Endothelial cell of umbilical vein (primary cell): ENCODE measurements around the gene NOS2. TPM values are rescaled to one million over a fixed set of nuclear protein-coding genes. Genes with fewer than 3 reads are reported as not detected.
A peak's percentile ranks its signal among the peaks of the same experiment; 100 is the strongest.

ENCODE experiments used
- Bru-seq: library from RNA; stranded (reverse); fragments of 400-500 nt; gene quantifications from one replicate; lab custom pipeline; 2021; lab: Mats Ljungman, UMichigan
- BruChase-seq, 2 experiments: library from RNA; stranded (reverse); fragments of 400-500 nt; gene quantifications; one replicate each; lab custom pipeline; 2021; lab: Mats Ljungman, UMichigan
- BruUV-seq: library from RNA; stranded (reverse); fragments of 400-500 nt; replicated peaks from 2 replicates; lab custom pipeline; 2021; lab: Mats Ljungman, UMichigan
- CTCF ChIA-PET: fragments of 300-600, 350-600 bp; sonication (Branson Sonifier 250); formaldehyde crosslinking; loops from one replicate; lab custom pipeline; 2021; ENCODE audit warnings: antibody characterized with exemption, inconsistent platforms; lab: Charles Lee
- POLR2A ChIA-PET: fragments of 300-600, 350-600 bp; sonication (Branson Sonifier 250); formaldehyde crosslinking; loops from one replicate; lab custom pipeline; 2021; ENCODE audit warnings: antibody characterized with exemption, inconsistent platforms; lab: Charles Lee
- DNase-seq: peaks from one replicate; pipeline ENCODE4 v3.0.0-alpha.2; 2011; ENCODE audit warnings: low read depth, low spot score
- FAIRE-seq: peaks from 2 replicates; lab custom pipeline; 2011; peaks lifted over from hg19 to GRCh38; lab: Jason Lieb, UNC
- H2AFZ ChIP-seq: 2 replicates; pipeline ENCODE4 v1.6.0; 2012; ENCODE audit warnings: low read depth, low read length, control low read depth, inconsistent platforms
- H3K27ac ChIP-seq: 2 replicates; pipeline ENCODE4 v1.5.1; 2011; ENCODE audit warnings: low read depth, mild to moderate bottlenecking, control low read depth, low read length, moderate library complexity; ENCODE audit not compliant: insufficient read depth
- H3K27me3 ChIP-seq, 2 experiments: 2 replicates each; pipeline versions ENCODE4 v1.6.0 to v1.6.1; 2011; ENCODE audit warnings: low read length in 2 of 2, mixed read lengths in 1 of 2; ENCODE audit not compliant: control insufficient read depth in 2 of 2, insufficient read depth in 2 of 2
- H3K36me3 ChIP-seq, 2 experiments: 2 replicates in 1 of 2; 3 replicates in 1 of 2; pipeline ENCODE4 v1.5.1; 2011; ENCODE audit warnings: low read length in 2 of 2, mild to moderate bottlenecking in 1 of 2, moderate library complexity in 1 of 2; ENCODE audit not compliant: control insufficient read depth in 2 of 2, insufficient read depth in 2 of 2; ENCODE audit errors: extremely low read depth in 1 of 2
- H3K4me1 ChIP-seq: 3 replicates; pipeline ENCODE4 v1.5.1; 2011; ENCODE audit warnings: mild to moderate bottlenecking, low read length; ENCODE audit not compliant: control insufficient read depth, insufficient read depth; ENCODE audit errors: extremely low read depth
- H3K4me2 ChIP-seq: 2 replicates; pipeline ENCODE4 v1.6.1; 2011; ENCODE audit warnings: low read length, control low read depth, mixed read lengths; ENCODE audit not compliant: insufficient read depth
- H3K4me3 ChIP-seq, 3 experiments: fragments of 200-600 bp in 1 of 3; sonication (generic), shearing (Covaris generic) in 1 of 3; replicated peaks in 1 of 3; 2 replicates each; pipeline ENCODE4 v1.5.1; 2011 to 2016; ENCODE audit warnings: control low read depth in 3 of 3, low read length in 3 of 3, mild to moderate bottlenecking in 2 of 3, inconsistent platforms in 1 of 3, low read depth in 1 of 3, moderate library complexity in 1 of 3; ENCODE audit not compliant: insufficient read depth in 1 of 3
- H3K79me2 ChIP-seq: 2 replicates; pipeline ENCODE4 v1.6.0; 2012; ENCODE audit warnings: low read length, inconsistent platforms; ENCODE audit not compliant: control insufficient read depth, insufficient read depth
- H3K9ac ChIP-seq: replicated peaks from 2 replicates; pipeline ENCODE3; 2011; ENCODE audit warnings: low read length, control low read depth; ENCODE audit not compliant: insufficient read depth; ENCODE audit errors: extremely low read depth
- H3K9me1 ChIP-seq: replicated peaks from 3 replicates; pipeline ENCODE4 v1.6.0; 2011; ENCODE audit warnings: mild to moderate bottlenecking, low read length; ENCODE audit not compliant: control insufficient read depth, insufficient read depth; ENCODE audit errors: extremely low read depth
- H3K9me3 ChIP-seq: replicated peaks from 2 replicates; pipeline ENCODE4 v1.5.1; 2012; ENCODE audit warnings: low read length, inconsistent platforms; ENCODE audit not compliant: control insufficient read depth, insufficient read depth
- H4K20me1 ChIP-seq: replicated peaks from 2 replicates; pipeline ENCODE3; 2011; ENCODE audit warnings: mild to moderate bottlenecking, low read length; ENCODE audit not compliant: control insufficient read depth, insufficient read depth; ENCODE audit errors: extremely low read depth
- EZH2 ChIP-seq: IDR thresholded peaks from 2 replicates; pipeline ENCODE4 v1.6.1; 2012; ENCODE audit warnings: borderline replicate concordance, low read depth, mild to moderate bottlenecking, moderate library complexity, low read length, inconsistent platforms; ENCODE audit not compliant: severe bottlenecking
- FOS ChIP-seq: IDR thresholded peaks from 2 replicates; pipeline ENCODE4 v1.6.1; 2011; ENCODE audit warnings: mild to moderate bottlenecking, low read length, moderate library complexity, borderline replicate concordance; ENCODE audit not compliant: insufficient read depth
- GATA2 ChIP-seq: IDR thresholded peaks from 2 replicates; pipeline ENCODE4 v1.7.0; 2011; ENCODE audit warnings: low read depth, mild to moderate bottlenecking, moderate library complexity, mixed read lengths, low read length; ENCODE audit not compliant: insufficient read length, insufficient read depth
- JUN ChIP-seq: IDR thresholded peaks from 2 replicates; pipeline ENCODE4 v1.6.1; 2011; ENCODE audit warnings: borderline replicate concordance, low read depth; ENCODE audit not compliant: insufficient read length, insufficient read depth
- MYC ChIP-seq: IDR thresholded peaks from one replicate; pipeline ENCODE4 v1.6.1; 2011; ENCODE audit warnings: mild to moderate bottlenecking, low read depth, low read length
- POLR2A ChIP-seq: IDR thresholded peaks from 2 replicates; pipeline ENCODE4 v1.6.1; 2012; ENCODE audit warnings: low read depth, mild to moderate bottlenecking, control low read depth, low read length
- POLR2AphosphoS5 ChIP-seq: IDR thresholded peaks from 2 replicates; pipeline ENCODE4 v1.6.1; 2012; ENCODE audit warnings: low read depth, mild to moderate bottlenecking, control low read depth, low read length, moderate library complexity; ENCODE audit not compliant: insufficient read depth
- dilution Hi-C: fragments of 300-500 bp; cut with MboI; formaldehyde crosslinking; loops from one replicate; pipeline ENCODE4 v1.15.0; 2019; ENCODE audit warnings: low sequenced_read_pairs; ENCODE audit not compliant: extremely low pct_ligation_motif_present
- intact Hi-C: fragments of 100-400 bp; cut with micrococcal nuclease; formaldehyde crosslinking; loops from one replicate; pipeline ENCODE4 v1.10.0; 2022
- long read RNA-seq: library from polyadenylated mRNA; stranded (forward); transcript quantifications from one replicate; pipeline ENCODE4 v2.0.0, GENCODE V29; 2021
- polyA minus RNA-seq, 3 experiments: library from RNA; depleted of rRNA, polyadenylated mRNA; stranded (reverse); fragments of >200 nt; gene quantifications; 1 replicate in 1 of 3; 2 replicates in 2 of 3; pipeline ENCODE4 v1.2.3, GENCODE V29; 2011
- polyA plus RNA-seq, 4 experiments: library from polyadenylated mRNA; depleted of rRNA in 3 of 4; stranded (reverse) in 3 of 4; unstranded in 1 of 4; fragments of >200 nt; gene quantifications; 2 replicates each; pipeline versions ENCODE4 v1.2.1 to v1.2.3, GENCODE V29; 2011 to 2012; ENCODE audit warnings: missing spikeins in 1 of 4
- total RNA-seq: library from RNA; stranded (reverse); gene quantifications from 2 replicates; pipeline ENCODE4 v1.2.3, GENCODE V29; 2021
- TF ChIP-seq, protein P1 (sequence below), 2 donors: IDR thresholded peaks; 1 replicate in 1 of 2; 2 replicates in 1 of 2; pipeline ENCODE4 v1.5.1; 2011; ENCODE audit warnings: low read length in 2 of 2, mild to moderate bottlenecking in 2 of 2, moderate library complexity in 2 of 2, control low read depth in 1 of 2, inconsistent platforms in 1 of 2, low read depth in 1 of 2; ENCODE audit not compliant: insufficient read depth in 1 of 2; ENCODE audit errors: extremely low read depth in 1 of 2
- TF ChIP-seq, protein P2 (sequence below): IDR thresholded peaks from 2 replicates; pipeline ENCODE4 v1.6.1; 2011; ENCODE audit not compliant: insufficient read depth, insufficient read length

Gene NOS2
- total RNA-seq = not detected in 2 replicates
- 0.01 TPM in 1 of 2 replicates, not detected in the other for polyA plus RNA-seq
- polyA plus RNA-seq (2011; cell fraction: cytosol; rRNA removed) = not detected in 2 replicates
- not detected in 2 replicates for polyA plus RNA-seq (2011; cell fraction: nucleus; rRNA removed)
- not detected in 2 replicates for polyA plus RNA-seq (2012)
- polyA minus RNA-seq = not detected in 2 replicates
- not detected for polyA minus RNA-seq (2011; cell fraction: cytosol; rRNA and poly(A)+ RNA removed)
- not detected in 2 replicates for polyA minus RNA-seq (2011; cell fraction: nucleus; rRNA and poly(A)+ RNA removed)
- Bru-seq, nascent RNA = percentile 3 among the genes with signal in this experiment
- not detected for BruChase-seq, experiment 1, labeled RNA remaining after a 6-hour chase
- BruChase-seq, experiment 2, labeled RNA remaining after a 2-hour chase = not detected
- long read RNA-seq = 0 reads

DNA sequence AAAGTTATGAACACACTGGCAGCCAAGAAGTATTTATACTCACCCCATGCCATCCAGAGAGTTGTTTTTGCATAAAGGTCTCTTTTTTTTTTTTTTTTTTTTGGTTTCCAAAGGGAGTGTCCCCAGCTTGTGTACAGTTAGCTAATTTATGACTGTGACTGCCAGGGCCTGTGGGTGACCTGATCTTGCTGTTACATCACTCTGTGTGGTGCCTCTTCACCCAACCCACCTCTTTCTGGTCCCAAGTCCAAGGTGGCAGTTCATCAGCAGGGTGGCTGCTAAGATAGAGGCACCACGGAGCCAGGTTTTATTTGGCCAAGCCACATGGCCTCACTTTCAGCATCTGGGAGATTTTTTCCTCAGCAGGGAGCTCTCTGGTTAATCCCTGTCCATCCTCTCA is at the start of gene NOS2:
Gene NOS2 (minus strand): TSS at position 8 of the 400 bp plus-strand sequence. CDS start 1,720 bp downstream, outside the sequence.
- POLR2A ChIA-PET = no interaction called here

More for the DNA sequence above, at the start of gene NOS2:
- Histone ChIP-seq H4K20me1 (no peaks in the 10 kb centered on the region), H3K9me1 (no peaks in the 10 kb centered on the region), H3K4me1 (no peaks in the 10 kb centered on the region), H3K36me3 (no peaks in the 10 kb centered on the region), H3K4me2 (no peak within 1 kb of the TSS), H2AFZ (no peak within 1 kb of the TSS), H3K4me3 (no peak within 1 kb of the TSS), H3K27me3 (peaks cover 7 to 9% of the 10 kb centered on the region in 2 experiments), H3K9me3 (no peaks in the 10 kb centered on the region), H3K27ac (no peak within 1 kb of the TSS), H3K79me2 (no peaks in the 10 kb centered on the region), H3K9ac (no peak within 1 kb of the TSS)
- CTCF ChIA-PET = interaction anchor here (0.8 to 12.6 kb wide), 4 partner anchors 19 to 451 kb away, joined by 3 to 545 read pairs (median 3); no protein-coding TSS in a partner anchor
- intact Hi-C loops (no loop called here), dilution Hi-C loops (no loop called here)
- BruUV-seq = no TSS peak
- DNase-seq (no peak), FAIRE-seq (no peak)
- TF ChIP-seq EZH2 = no peak
- no peak for TF ChIP-seq MYC
- TF ChIP-seq, protein P1, sequence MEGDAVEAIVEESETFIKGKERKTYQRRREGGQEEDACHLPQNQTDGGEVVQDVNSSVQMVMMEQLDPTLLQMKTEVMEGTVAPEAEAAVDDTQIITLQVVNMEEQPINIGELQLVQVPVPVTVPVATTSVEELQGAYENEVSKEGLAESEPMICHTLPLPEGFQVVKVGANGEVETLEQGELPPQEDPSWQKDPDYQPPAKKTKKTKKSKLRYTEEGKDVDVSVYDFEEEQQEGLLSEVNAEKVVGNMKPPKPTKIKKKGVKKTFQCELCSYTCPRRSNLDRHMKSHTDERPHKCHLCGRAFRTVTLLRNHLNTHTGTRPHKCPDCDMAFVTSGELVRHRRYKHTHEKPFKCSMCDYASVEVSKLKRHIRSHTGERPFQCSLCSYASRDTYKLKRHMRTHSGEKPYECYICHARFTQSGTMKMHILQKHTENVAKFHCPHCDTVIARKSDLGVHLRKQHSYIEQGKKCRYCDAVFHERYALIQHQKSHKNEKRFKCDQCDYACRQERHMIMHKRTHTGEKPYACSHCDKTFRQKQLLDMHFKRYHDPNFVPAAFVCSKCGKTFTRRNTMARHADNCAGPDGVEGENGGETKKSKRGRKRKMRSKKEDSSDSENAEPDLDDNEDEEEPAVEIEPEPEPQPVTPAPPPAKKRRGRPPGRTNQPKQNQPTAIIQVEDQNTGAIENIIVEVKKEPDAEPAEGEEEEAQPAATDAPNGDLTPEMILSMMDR (IDR thresholded peaks at IDR 0.05; ENCODE audit: extremely low read depth in 1 of 2, insufficient read depth in 1 of 2, low read depth in 1 of 2, low read length in 2 of 2) = no peak
- TF ChIP-seq JUN = no peak
- no peak for TF ChIP-seq FOS
- TF ChIP-seq POLR2A = no peak
- no peak for TF ChIP-seq POLR2AphosphoS5
- TF ChIP-seq GATA2 = no peak
- TF ChIP-seq, protein P2, sequence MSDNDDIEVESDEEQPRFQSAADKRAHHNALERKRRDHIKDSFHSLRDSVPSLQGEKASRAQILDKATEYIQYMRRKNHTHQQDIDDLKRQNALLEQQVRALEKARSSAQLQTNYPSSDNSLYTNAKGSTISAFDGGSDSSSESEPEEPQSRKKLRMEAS = no peak
